Loucy (cell line): ENCODE measurements around the gene EED.

Experiments
- EZH2phosphoT487 ChIP-seq: fragments of 200-600 bp; IDR thresholded peaks from 2 replicates; pipeline ENCODE4 v1.6.1; 2018; ENCODE audit warnings: antibody characterized with exemption, mild to moderate bottlenecking, moderate library complexity, borderline replicate concordance
- TF ChIP-seq, protein P1 (sequence below): fragments of 200-600 bp; sonication (generic); conservative IDR thresholded peaks from 2 replicates; pipeline ENCODE4 v1.5.1; 2014; ENCODE audit warnings: mild to moderate bottlenecking, antibody characterized with exemption, low read length

DNA sequence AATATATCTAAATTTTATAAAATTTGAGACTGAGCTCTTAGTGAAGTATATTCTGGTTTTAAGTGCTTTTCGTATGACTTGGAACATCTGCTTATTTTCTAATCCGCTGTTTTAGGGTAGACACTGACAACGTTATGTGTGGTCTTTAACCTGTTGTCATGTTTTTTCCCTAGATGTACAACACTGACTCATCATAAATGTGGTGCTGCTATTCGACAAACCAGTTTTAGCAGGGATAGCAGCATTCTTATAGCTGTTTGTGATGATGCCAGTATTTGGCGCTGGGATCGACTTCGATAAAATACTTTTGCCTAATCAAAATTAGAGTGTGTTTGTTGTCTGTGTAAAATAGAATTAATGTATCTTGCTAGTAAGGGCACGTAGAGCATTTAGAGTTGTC, 33.7 kb downstream of the EED start:
- TF ChIP-seq, protein P1, sequence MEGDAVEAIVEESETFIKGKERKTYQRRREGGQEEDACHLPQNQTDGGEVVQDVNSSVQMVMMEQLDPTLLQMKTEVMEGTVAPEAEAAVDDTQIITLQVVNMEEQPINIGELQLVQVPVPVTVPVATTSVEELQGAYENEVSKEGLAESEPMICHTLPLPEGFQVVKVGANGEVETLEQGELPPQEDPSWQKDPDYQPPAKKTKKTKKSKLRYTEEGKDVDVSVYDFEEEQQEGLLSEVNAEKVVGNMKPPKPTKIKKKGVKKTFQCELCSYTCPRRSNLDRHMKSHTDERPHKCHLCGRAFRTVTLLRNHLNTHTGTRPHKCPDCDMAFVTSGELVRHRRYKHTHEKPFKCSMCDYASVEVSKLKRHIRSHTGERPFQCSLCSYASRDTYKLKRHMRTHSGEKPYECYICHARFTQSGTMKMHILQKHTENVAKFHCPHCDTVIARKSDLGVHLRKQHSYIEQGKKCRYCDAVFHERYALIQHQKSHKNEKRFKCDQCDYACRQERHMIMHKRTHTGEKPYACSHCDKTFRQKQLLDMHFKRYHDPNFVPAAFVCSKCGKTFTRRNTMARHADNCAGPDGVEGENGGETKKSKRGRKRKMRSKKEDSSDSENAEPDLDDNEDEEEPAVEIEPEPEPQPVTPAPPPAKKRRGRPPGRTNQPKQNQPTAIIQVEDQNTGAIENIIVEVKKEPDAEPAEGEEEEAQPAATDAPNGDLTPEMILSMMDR = no peak
- TF ChIP-seq EZH2phosphoT487 = no peak
